CD8-positive, alpha-beta memory T cell (primary cell): ENCODE data around the gene GRIK4. TPM values are rescaled to one million over a fixed set of nuclear protein-coding genes. Genes with fewer than 3 reads are reported as not detected.

Experiments used
- CTCF ChIA-PET: fragments of 350-600 bp; sonication (Branson Sonifier 250); formaldehyde crosslinking; loops from one replicate; lab custom pipeline; 2021; ENCODE audit warnings: antibody characterized with exemption; lab: Charles Lee
- POLR2A ChIA-PET: fragments of 350-600 bp; sonication (Branson Sonifier 250); formaldehyde crosslinking; loops from one replicate; lab custom pipeline; 2021; ENCODE audit warnings: antibody characterized with exemption; lab: Charles Lee
- DNase-seq, 5 donors: peaks; one replicate each; pipeline versions ENCODE4 v3.0.0 to v3.0.0-alpha.2; 2020 to 2022; ENCODE audit warnings: mixed read lengths in 1 of 5
- H3K27ac ChIP-seq: one replicate; pipeline ENCODE4 v1.7.0; 2013; ENCODE audit warnings: low read depth, mild to moderate bottlenecking, low read length, moderate library complexity
- H3K27me3 ChIP-seq: 2 replicates; pipeline ENCODE4 v1.7.0; 2013; ENCODE audit warnings: low read length, mild to moderate bottlenecking; ENCODE audit not compliant: insufficient read depth, poor library complexity, severe bottlenecking
- H3K36me3 ChIP-seq: 2 replicates; pipeline ENCODE4 v1.7.0; 2013; ENCODE audit warnings: mild to moderate bottlenecking, low read length, moderate library complexity; ENCODE audit not compliant: insufficient read depth
- H3K4me1 ChIP-seq: 2 replicates; pipeline ENCODE4 v1.7.0; 2013; ENCODE audit warnings: mild to moderate bottlenecking, low read length, moderate library complexity; ENCODE audit not compliant: insufficient read depth
- H3K4me3 ChIP-seq: 2 replicates; pipeline ENCODE4 v1.7.0; 2013; ENCODE audit warnings: mild to moderate bottlenecking, low read length
- H3K9me3 ChIP-seq: 2 replicates; pipeline ENCODE4 v1.7.0; 2013; ENCODE audit warnings: mild to moderate bottlenecking, low read length
- H3K27ac Mint-ChIP-seq, 8 donors: one replicate each; pipeline ENCODE4 v1.8.0; 2020 to 2021; ENCODE audit warnings: mixed read lengths in 8 of 8, mild to moderate bottlenecking in 6 of 8, inconsistent platforms in 3 of 8, moderate library complexity in 3 of 8
- H3K27me3 Mint-ChIP-seq, 2 donors: one replicate each; pipeline ENCODE4 v1.8.0; 2020 to 2021; ENCODE audit warnings: mixed read lengths in 2 of 2, mild to moderate bottlenecking in 1 of 2, moderate library complexity in 1 of 2
- H3K36me3 Mint-ChIP-seq, 3 donors: one replicate each; pipeline ENCODE4 v1.8.0; 2020 to 2021; ENCODE audit warnings: mixed read lengths in 3 of 3, inconsistent platforms in 1 of 3, mild to moderate bottlenecking in 1 of 3
- H3K4me1 Mint-ChIP-seq, 3 donors: one replicate each; pipeline ENCODE4 v1.8.0; 2020 to 2021; ENCODE audit warnings: mixed read lengths in 3 of 3, inconsistent platforms in 1 of 3, mild to moderate bottlenecking in 1 of 3
- H3K4me3 Mint-ChIP-seq, 7 donors: one replicate each; pipeline ENCODE4 v1.8.0; 2020 to 2021; ENCODE audit warnings: mixed read lengths in 7 of 7, mild to moderate bottlenecking in 6 of 7, moderate library complexity in 4 of 7, inconsistent platforms in 2 of 7
- H3K9me3 Mint-ChIP-seq, 5 donors: one replicate each; pipeline ENCODE4 v1.8.0; 2020 to 2022; ENCODE audit warnings: mixed read lengths in 5 of 5, mild to moderate bottlenecking in 3 of 5, moderate library complexity in 2 of 5, inconsistent platforms in 1 of 5
- polyA plus RNA-seq: library from polyadenylated mRNA; unstranded; fragments of 300-500 nt; fragmentation: Illumina TruSeq; gene quantifications from one replicate; pipeline ENCODE4 v1.2.3, GENCODE V29; 2021
- total RNA-seq, 2 experiments: library from RNA; stranded (reverse); gene quantifications; one replicate each; pipeline ENCODE4 v1.2.3, GENCODE V29; 2021

GRIK4 gene
- total and polyA plus RNA-seq, 3 experiments from 2014 or later = 0.07 TPM; not detected in 2

DNA sequence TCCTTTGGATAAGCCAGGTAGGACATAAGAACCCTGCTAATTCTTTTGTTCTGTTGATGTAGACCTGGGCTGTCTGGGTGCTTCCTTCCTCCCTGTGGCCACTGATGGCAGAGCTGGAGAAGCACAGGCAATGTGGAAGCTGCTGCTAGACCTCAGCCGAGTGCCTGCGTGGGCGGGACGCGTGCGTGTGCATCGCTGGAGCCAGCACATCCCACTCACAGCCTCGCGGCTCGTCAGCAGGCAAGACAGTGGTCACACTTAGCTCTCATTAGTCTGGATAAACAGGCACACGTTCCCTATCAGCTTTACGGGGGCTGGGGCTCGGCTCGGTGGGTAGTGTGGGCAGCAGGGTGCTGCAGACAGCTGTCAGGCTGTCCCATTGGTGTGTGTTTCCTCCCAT lies 155.7 kb downstream of the GRIK4 start:
- H3K4me3 ChIP-seq = no peak overlapping the region
- H3K4me1 ChIP-seq = no peaks in the 10 kb centered on the region
- Mint-ChIP-seq H3K36me3 (no peaks in the 10 kb centered on the region), H3K4me1 (no peaks in the 10 kb centered on the region), H3K27me3 (peaks cover 1 to 24% of the 10 kb centered on the region in 2 donors), H3K27ac (no peak overlapping the region), H3K4me3 (no peak overlapping the region), H3K9me3 (no peaks in the 10 kb centered on the region)
- no peaks in the 10 kb centered on the region for H3K36me3 ChIP-seq
- H3K9me3 ChIP-seq = no peaks in the 10 kb centered on the region
- POLR2A ChIA-PET = no interaction called here
- CTCF ChIA-PET = interaction anchor here (1.3 kb wide), 1 partner anchor 365 kb away, joined by 3 read pairs; no protein-coding TSS in a partner anchor
- DNase-seq = no peak
- no peak overlapping the region for H3K27ac ChIP-seq
- H3K27me3 ChIP-seq = no peaks in the 10 kb centered on the region

DNA sequence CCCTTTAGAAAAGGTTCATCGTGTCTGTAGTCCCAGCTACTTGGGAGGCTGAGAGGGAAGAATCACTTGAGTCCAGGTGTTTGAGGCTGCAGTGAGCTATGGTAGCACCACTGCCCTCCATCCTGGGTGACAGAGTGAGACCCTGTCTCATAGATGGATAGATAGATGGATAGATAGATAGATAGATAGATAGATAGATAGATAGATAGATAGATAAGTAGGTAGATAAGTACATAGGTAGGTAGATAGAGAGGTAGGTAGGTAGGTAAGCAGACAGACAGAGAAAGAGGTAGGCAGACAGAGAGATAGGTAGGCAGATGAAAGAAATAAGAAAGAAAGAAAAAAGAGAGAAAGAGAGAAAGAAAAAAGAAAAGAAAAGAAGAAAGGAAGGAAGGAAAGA lies 156.4 kb downstream of the GRIK4 start:
- Mint-ChIP-seq H3K9me3 (peaks cover 0 to 3% (median 0%) of the 10 kb centered on the region in 5 donors), H3K4me3 (no peak overlapping the region), H3K27ac (no peak overlapping the region), H3K4me1 (no peaks in the 10 kb centered on the region), H3K36me3 (no peaks in the 10 kb centered on the region), H3K27me3 (peaks cover 3 to 23% of the 10 kb centered on the region in 2 donors)
- H3K4me3 ChIP-seq = no peak overlapping the region
- ChIA-PET CTCF (no interaction called here), POLR2A (no interaction called here)
- H3K36me3 ChIP-seq = no peaks in the 10 kb centered on the region
- no peaks in the 10 kb centered on the region for H3K27me3 ChIP-seq
- no peak for DNase-seq
- H3K27ac ChIP-seq = no peak overlapping the region
- H3K9me3 ChIP-seq = no peaks in the 10 kb centered on the region
- H3K4me1 ChIP-seq = no peaks in the 10 kb centered on the region

DNA sequence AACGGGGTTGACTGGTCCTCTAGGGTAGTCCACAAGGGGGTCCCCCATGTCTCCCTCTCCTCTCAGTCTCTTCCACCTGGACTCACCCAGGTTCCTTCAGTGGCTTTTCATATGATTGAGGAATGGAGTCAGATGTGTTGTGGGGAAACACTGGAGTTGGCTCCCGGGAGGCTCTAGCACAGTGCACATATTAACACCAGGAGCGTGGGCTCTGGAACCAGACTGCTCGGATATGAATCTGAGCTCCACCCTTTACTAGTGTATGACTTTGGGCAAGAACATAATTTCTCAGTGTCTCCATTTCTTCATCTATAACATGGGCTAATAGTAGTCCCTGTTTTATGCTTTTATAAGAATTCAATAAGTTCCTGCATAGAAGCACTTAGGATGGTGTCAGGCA lies 157.0 kb downstream of the GRIK4 start:
- Mint-ChIP-seq H3K27ac (no peak overlapping the region), H3K9me3 (peaks cover 0 to 3% (median 0%) of the 10 kb centered on the region in 5 donors), H3K4me1 (no peaks in the 10 kb centered on the region), H3K27me3 (peaks cover 4 to 17% of the 10 kb centered on the region in 2 donors), H3K36me3 (no peaks in the 10 kb centered on the region), H3K4me3 (no peak overlapping the region)
- POLR2A ChIA-PET = no interaction called here
- no peaks in the 10 kb centered on the region for H3K4me1 ChIP-seq
- H3K36me3 ChIP-seq = no peaks in the 10 kb centered on the region
- CTCF ChIA-PET = no interaction called here
- DNase-seq = no peak
- no peaks in the 10 kb centered on the region for H3K27me3 ChIP-seq
- H3K27ac ChIP-seq = no peak overlapping the region
- H3K4me3 ChIP-seq = no peak overlapping the region
- no peaks in the 10 kb centered on the region for H3K9me3 ChIP-seq

DNA sequence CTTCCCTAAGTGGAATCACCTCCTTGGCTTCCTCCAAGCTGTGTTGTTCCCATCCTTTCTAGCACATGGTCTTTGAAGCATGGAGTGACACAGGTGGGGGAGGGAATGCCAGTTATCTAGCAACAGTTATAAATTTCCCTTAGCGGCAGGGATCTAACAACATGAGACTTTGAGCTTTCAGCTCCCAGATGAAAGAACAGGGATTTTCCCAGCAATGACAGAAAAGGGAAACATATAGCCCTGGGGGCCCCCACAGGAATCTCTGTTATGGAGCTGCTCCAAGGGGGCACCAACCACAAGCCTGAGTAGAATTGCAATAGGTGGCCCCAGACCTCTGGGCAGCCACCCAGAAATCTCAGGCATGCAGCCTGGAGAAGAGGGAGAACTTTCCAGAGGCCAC lies 163.0 kb downstream of the GRIK4 start:
- H3K4me3 Mint-ChIP-seq = no peak overlapping the region
- Histone ChIP-seq H3K27me3 (no peaks in the 10 kb centered on the region), H3K9me3 (no peaks in the 10 kb centered on the region), H3K36me3 (no peaks in the 10 kb centered on the region), H3K4me3 (no peak overlapping the region), H3K27ac (no peak overlapping the region), H3K4me1 (no peaks in the 10 kb centered on the region)
- DNase-seq = no peak
- H3K36me3 Mint-ChIP-seq = no peaks in the 10 kb centered on the region
- H3K4me1 Mint-ChIP-seq = no peaks in the 10 kb centered on the region
- POLR2A ChIA-PET = no interaction called here
- H3K27me3 Mint-ChIP-seq = peaks cover 20 to 23% of the 10 kb centered on the region in 2 donors
- no peak overlapping the region for H3K27ac Mint-ChIP-seq
- peaks cover 0 to 3% (median 0%) of the 10 kb centered on the region in 5 donors for H3K9me3 Mint-ChIP-seq
- CTCF ChIA-PET = interaction anchor here (1.6 to 2.5 kb wide), 2 partner anchors 10 to 25 kb away, joined by 3 to 8 read pairs; no protein-coding TSS in a partner anchor

DNA sequence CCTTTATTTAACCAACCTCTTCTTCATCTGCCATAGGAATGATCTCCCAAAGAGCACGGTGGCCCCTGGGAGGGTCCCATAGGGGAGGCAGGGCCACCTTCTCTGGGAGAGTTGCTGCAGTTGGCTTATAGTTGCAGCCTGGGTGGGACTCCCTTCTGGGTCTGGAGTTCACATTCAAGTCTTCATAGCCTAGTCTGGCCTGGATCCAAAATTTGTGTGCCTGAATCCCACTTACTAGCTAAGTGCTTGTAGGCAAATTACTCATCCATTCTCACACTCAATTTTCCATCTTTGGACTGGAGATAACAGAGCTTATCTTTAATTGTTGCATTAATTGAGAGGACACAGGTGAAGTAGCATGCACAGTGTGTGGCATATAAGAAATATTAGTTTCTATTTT lies 163.6 kb downstream of the GRIK4 start:
- no peak for DNase-seq
- Mint-ChIP-seq H3K36me3 (no peaks in the 10 kb centered on the region), H3K27me3 (peaks cover 23% of the 10 kb centered on the region in 2 donors), H3K4me3 (no peak overlapping the region), H3K27ac (no peak overlapping the region), H3K9me3 (peaks cover 0 to 3% (median 0%) of the 10 kb centered on the region in 5 donors), H3K4me1 (no peaks in the 10 kb centered on the region)
- POLR2A ChIA-PET = no interaction called here
- Histone ChIP-seq H3K36me3 (no peaks in the 10 kb centered on the region), H3K9me3 (no peaks in the 10 kb centered on the region), H3K4me3 (no peak overlapping the region), H3K27ac (no peak overlapping the region), H3K27me3 (no peaks in the 10 kb centered on the region), H3K4me1 (no peaks in the 10 kb centered on the region)
- CTCF ChIA-PET = interaction anchor here (1.6 to 2.5 kb wide), 2 partner anchors 10 to 26 kb away, joined by 3 to 8 read pairs; no protein-coding TSS in a partner anchor

DNA sequence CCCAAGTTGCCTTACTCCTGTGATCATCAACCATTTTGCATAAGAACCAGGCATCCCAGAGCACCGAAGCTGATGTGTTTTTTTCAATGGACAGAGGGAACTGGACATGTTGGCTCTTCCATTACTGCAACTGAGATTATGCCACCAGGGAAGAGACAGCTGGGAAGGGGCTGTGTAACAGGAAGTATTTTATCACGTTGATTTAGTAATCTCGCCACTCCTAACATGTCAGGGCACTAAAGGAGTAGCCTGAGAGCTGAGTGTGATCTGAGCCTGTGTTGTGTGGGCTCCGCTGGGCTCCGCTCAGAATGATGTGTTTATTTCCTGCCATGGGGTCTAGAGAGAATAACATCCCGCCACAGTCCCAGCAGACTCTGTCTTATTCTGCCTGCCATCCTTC lies 165.4 kb downstream of the GRIK4 start:
- no peaks in the 10 kb centered on the region for H3K4me1 Mint-ChIP-seq
- H3K27ac Mint-ChIP-seq = no peak overlapping the region
- Histone ChIP-seq H3K9me3 (no peaks in the 10 kb centered on the region), H3K4me3 (no peak overlapping the region), H3K27me3 (no peaks in the 10 kb centered on the region), H3K4me1 (no peaks in the 10 kb centered on the region), H3K36me3 (no peaks in the 10 kb centered on the region), H3K27ac (no peak overlapping the region)
- no peak for DNase-seq
- CTCF ChIA-PET = interaction anchor here (2.5 kb wide), 1 partner anchor 8 kb away, joined by 8 read pairs; no protein-coding TSS in a partner anchor
- POLR2A ChIA-PET = no interaction called here
- peaks cover 24 to 27% of the 10 kb centered on the region in 2 donors for H3K27me3 Mint-ChIP-seq
- H3K9me3 Mint-ChIP-seq = peaks cover 0 to 3% (median 0%) of the 10 kb centered on the region in 5 donors
- H3K4me3 Mint-ChIP-seq = no peak overlapping the region
- H3K36me3 Mint-ChIP-seq = no peaks in the 10 kb centered on the region

DNA sequence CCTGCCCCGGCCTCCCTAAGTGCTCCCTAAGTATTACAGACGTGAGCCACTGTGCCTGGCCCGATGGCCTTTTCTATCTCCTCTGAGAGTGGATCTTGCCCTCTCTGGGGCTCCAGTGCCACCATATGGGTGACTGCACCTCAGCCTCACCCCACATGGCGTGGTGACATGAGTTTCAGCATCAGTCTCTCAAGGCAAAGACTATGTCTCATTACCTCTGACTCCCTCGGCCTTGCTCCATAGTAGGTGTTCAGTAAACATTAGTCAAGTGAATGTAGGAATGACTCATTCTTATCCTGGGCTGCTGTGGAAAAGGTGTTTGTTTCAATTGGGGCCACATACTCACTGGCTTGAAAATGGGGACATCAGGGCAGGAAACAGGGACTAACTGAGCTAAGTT lies 168.8 kb downstream of the GRIK4 start:
- H3K36me3 Mint-ChIP-seq = no peaks in the 10 kb centered on the region
- CTCF ChIA-PET = interaction anchor here (1.6 kb wide), 1 partner anchor 10 kb away, joined by 5 read pairs; no protein-coding TSS in a partner anchor

DNA sequence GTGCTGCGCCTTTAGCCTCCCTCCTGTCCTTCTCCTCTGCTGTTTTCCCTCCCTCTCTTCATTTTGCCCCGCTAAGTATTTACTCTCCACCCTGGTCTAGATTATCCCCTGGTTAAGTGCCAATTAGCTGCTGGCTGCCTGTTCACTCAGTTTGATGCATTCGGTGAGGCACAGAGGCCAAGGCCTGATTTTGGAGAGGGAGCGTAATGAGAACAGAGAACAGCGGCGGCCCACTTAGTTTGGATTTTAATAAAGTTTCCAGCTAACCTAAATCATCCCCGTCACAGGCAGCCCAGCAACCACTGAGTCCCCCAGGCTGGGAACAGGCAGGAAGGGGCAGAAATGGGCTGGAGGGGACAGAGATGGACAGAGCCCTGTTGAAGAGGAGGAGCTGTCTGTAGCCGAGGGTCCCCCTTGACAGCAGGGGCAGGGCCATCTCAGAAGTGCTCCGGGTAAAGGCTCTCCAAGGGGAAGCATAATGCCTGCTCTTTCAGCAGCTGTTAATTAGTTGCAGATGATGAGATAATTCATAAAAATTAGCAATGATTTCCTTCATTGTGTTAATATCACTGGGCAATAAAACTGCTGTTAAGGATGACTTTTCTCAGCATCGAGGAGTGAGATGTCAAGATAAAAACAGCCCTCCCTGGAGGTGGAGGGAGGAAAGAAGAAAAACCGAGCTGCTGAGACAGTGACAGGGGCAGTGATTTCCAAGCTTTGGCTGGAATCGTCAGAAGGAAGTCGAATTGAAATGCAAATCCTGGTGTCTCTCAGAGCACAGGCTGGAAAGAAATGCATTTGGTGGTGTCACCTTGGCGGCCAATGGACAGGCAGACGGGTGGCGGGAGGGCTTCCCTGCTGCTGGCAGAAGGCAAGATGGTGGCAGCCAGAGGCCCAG lies 170.1 kb downstream of the GRIK4 start:
- H3K27ac Mint-ChIP-seq = no peak overlapping the region
- H3K36me3 ChIP-seq = no peaks in the 10 kb centered on the region
- peaks cover 25 to 28% of the 10 kb centered on the region in 2 donors for H3K27me3 Mint-ChIP-seq
- CTCF ChIA-PET = interaction anchor here (1.2 kb wide), 1 partner anchor 347 kb away, joined by 4 read pairs; no protein-coding TSS in a partner anchor
- no peak for DNase-seq
- H3K9me3 ChIP-seq = no peaks in the 10 kb centered on the region
- H3K36me3 Mint-ChIP-seq = no peaks in the 10 kb centered on the region
- H3K27me3 ChIP-seq = no peaks in the 10 kb centered on the region
- POLR2A ChIA-PET = no interaction called here
- no peaks in the 10 kb centered on the region for H3K4me1 ChIP-seq
- H3K4me1 Mint-ChIP-seq = no peaks in the 10 kb centered on the region
- no peak overlapping the region for H3K4me3 ChIP-seq
- no peak overlapping the region for H3K4me3 Mint-ChIP-seq
- no peak overlapping the region for H3K27ac ChIP-seq
- no peaks in the 10 kb centered on the region for H3K9me3 Mint-ChIP-seq

More for the DNA sequence above, 168.8 kb downstream of the GRIK4 start:
- H3K27ac Mint-ChIP-seq = no peak overlapping the region
- Histone ChIP-seq H3K27ac (no peak overlapping the region), H3K4me1 (no peaks in the 10 kb centered on the region), H3K36me3 (no peaks in the 10 kb centered on the region), H3K4me3 (no peak overlapping the region), H3K27me3 (no peaks in the 10 kb centered on the region), H3K9me3 (no peaks in the 10 kb centered on the region)
- H3K4me3 Mint-ChIP-seq = no peak overlapping the region
- H3K9me3 Mint-ChIP-seq = no peaks in the 10 kb centered on the region
- H3K27me3 Mint-ChIP-seq = peaks cover 23 to 32% of the 10 kb centered on the region in 2 donors
- DNase-seq = no peak
- H3K4me1 Mint-ChIP-seq = no peaks in the 10 kb centered on the region
- POLR2A ChIA-PET = no interaction called here
